Measurements from ENCODE around the gene AIF1.

The AIF1 gene

DNA sequence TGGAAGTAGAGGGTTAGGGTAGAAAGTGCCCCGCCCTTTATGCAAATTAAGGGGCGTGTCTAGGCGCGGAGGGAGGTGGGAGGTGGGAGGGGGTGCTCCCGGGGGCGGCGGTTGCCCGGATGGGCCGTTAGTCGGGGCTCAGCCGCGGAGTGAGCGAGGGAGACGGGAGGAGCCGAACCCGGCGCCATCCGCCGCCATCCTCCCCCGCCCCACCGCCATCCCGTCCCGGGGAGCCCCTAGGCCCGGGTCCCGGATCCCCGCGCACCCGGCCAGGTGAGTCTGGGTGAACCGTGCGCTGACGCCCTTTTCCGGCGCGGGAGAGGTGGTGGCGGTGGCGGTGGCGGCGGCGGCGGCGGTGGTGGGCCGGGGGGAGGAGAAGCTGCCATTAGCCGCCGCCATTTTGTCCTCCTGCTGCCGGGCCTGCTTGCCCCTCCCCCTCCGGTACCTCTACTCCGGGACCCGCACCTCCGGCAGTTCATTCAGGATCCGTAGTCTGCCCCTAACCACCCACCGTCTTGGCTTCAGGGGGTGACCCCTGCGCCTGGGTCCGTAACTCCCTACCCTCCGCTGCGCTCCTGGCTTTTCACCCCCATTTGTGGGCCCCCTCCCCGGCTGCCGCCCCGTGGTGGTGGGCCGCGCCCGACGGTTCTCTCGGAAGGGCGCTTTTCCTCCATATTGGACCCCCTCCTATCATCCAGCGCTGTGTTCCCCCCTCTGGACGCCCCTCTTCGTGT lies 5.7 kb downstream of the AIF1 start, which contains the start of gene PRRC2A:
Gene PRRC2A, plus strand, starts transcription at position 130 of the 734 bp plus-strand sequence. CDS start 2,075 bp downstream, outside the sequence.
- DNase-seq (ENCODE audit: low read depth in 1 of 2, low spot score in 1 of 2), result peak; percentile 72 to 94

DNA sequence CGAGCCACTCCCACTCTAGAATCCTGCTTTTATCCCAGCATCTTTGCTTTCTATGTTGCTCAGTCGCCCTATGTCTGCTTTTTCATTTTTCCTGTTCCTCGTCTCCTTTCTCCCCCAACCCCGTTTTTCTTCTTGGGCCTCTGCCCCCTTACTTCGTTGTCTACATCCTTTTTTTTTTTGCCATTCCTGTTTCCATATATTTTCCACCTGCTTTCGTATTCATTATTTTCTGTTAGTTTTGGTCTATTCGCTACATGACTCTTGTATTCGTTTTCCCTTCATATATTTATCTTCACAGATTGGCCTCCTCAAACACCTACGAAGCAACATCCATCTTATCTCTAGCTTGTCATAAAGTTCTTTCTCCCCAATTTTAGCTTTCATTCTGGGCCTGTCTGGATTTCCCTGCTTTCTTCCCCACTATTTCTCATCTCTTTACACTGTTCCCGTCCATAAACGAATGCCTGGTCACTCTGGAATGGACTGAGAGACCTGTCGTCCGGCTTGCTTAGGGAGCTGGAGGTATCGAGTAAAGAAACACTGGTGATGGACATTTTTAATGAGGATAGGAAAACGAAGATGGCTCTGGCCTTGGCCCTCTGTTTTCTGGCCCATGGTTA lies 6.4 kb downstream of the AIF1 start:
- no peak for DNase-seq (ENCODE audit: low read depth in 1 of 2, low spot score in 1 of 2)

DNA sequence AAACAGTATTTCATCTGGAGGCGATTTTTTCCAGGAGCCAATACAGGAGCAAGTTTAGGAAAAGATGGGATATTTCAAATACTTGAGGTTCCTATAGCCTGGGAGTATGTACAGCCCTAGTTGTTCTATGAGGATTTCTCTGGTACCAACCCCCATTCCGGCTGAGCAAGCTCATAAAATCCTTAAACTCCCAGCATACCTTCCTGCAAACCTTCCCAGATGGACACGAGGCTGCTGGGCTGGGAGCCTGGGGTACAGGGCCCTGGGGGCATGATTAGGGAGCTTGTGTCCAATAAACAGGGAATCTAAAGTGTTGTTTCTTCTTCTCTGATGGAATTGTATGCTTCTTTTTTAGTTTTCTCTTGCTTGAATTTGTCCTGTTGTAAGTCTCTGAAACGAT lies 7.0 kb downstream of the AIF1 start:
- no peak for DNase-seq (ENCODE audit: low read depth in 1 of 2, low spot score in 1 of 2)

DNA sequence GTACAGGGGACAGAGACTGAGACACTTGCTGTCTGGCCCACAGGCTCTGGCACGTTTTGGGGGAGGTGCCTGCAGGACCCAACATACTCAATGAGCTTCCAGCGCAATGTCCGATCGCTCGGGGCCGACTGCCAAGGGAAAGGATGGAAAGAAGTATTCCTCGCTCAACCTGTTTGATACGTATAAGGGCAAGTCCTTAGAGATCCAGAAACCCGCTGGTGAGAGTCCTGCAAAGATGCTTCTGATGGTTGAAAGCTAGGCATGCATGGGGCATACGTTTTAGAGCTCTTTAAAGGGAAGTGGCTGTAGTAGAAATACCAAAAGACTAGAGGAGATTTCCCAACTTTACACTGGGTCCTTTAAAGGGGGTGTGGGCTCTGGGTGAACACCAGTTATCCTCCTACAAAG lies 7.7 kb downstream of the AIF1 start:
- no peak for DNase-seq (ENCODE audit: low read depth in 1 of 2, low spot score in 1 of 2)

DNA sequence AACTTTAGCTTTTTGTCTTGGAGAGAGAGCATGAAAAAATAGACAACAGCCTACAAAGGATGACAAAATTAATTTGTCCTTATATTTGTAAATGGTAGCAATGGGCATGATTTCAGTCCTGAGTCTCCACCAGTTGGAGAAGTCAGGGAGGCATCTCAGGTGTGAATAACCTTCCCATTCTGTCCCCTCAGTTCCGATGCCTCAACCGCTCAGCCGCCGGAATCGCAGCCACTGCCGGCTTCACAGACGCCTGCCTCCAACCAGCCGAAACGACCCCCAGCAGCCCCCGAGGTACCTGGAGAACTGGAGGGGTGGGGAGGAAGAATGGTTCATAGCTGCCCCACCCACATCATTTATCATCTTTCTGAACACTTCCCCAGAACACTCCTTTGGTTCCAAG lies 9.0 kb downstream of the AIF1 start:
- no peak for DNase-seq (ENCODE audit: low read depth in 1 of 2, low spot score in 1 of 2)

DNA sequence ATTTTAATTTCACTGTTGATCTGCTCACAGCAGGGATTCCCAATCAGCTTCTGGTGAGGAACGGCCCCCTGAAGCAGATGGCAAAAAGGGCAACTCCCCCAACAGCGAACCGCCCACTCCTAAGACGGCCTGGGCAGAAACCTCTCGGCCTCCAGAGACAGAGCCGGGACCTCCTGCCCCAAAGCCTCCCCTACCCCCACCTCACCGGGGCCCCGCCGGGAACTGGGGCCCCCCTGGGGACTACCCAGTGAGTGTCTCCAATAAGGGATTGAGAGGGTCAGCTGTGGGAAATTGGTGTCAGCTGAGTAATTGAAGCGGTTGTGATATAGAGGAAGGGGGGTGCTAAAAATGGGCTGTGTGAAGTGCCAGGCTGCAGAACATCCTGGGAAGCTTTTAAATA lies 11.9 kb downstream of the AIF1 start:
- no peak for DNase-seq (ENCODE audit: low read depth in 1 of 2, low spot score in 1 of 2)

DNA sequence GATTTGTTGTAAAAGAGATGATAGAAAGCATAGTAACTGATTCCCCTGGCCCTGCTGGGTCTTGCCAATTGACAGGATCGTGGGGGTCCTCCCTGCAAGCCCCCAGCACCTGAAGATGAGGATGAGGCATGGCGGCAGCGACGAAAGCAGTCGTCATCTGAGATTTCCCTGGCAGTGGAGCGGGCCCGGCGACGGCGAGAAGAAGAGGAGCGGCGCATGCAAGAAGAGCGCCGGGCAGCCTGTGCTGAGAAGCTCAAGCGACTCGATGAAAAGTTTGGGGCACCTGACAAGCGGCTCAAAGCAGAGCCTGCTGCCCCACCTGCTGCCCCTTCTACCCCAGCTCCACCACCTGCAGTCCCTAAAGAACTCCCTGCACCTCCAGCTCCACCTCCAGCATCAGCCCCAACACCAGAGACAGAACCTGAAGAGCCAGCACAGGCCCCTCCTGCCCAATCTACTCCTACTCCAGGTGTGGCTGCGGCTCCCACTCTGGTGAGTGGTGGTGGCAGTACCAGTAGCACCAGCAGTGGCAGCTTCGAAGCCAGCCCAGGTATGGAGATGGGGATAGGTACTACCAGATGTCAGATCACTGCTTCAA lies 12.8 kb downstream of the AIF1 start:
- DNase-seq (ENCODE audit: low read depth in 1 of 2, low spot score in 1 of 2), result no peak

DNA sequence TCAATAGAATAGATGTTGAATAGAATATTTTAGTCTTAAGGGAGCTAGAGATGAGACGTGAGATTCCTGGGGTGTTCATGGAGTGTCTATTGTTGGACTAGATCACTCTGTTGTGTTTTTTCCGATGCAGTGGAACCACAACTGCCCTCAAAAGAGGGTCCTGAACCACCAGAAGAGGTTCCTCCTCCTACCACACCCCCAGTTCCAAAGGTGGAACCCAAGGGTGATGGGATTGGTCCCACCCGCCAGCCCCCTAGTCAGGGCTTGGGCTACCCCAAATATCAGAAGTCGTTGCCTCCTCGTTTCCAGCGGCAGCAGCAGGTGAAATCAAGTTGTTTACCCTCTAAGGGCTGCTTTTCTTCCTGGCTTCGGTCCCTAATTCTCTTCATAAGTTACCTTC lies 14.0 kb downstream of the AIF1 start:
- no peak for DNase-seq (ENCODE audit: low read depth in 1 of 2, low spot score in 1 of 2)

DNA sequence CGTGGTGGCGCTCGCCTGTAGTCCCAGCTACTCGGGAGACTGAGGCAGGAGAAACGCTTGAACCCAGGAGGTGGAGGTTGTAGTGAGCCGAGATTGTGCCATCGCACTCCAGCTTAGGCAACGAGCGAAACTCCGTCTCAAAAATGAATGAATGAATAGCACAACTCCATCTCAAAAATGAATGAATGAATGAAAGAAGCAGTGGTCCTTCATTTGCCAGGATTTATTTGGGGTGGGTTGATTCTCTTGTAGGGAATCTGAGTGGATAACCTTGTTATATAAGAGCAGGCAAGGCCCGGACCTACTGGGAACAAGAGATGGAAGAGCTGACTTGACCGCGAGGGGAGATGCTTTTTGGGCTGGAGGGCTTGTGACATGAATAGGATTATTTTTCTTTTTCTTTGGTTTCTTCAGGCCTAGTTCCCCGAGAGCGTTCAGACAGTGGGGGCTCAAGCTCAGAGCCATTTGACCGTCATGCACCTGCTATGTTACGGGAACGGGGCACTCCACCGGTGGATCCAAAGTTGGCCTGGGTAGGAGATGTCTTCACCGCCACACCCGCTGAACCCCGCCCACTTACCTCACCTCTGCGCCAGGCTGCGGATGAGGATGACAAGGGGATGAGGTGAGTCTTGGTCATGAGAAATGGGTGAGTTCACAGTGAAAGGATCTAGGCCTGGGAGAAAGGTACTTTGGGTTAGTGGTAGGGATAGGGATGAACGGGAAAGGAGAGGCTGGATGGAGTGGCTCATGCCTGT lies 15.3 kb downstream of the AIF1 start:
- no peak for DNase-seq (ENCODE audit: low read depth in 1 of 2, low spot score in 1 of 2)

DNA sequence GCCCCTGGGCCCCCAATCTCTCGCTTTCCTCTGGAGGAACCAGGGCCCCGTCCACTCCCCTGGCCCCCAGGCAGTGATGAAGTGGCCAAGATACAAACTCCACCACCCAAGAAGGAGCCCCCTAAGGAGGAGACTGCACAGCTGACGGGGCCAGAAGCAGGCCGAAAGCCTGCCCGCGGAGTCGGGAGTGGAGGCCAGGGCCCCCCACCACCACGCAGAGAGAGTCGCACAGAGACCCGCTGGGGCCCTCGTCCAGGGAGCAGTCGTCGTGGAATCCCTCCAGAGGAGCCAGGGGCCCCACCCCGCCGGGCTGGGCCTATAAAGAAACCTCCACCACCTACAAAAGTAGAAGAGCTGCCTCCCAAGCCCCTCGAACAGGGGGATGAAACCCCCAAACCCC lies 16.2 kb downstream of the AIF1 start:
- DNase-seq (ENCODE audit: low read depth in 1 of 2, low spot score in 1 of 2), result no peak

DNA sequence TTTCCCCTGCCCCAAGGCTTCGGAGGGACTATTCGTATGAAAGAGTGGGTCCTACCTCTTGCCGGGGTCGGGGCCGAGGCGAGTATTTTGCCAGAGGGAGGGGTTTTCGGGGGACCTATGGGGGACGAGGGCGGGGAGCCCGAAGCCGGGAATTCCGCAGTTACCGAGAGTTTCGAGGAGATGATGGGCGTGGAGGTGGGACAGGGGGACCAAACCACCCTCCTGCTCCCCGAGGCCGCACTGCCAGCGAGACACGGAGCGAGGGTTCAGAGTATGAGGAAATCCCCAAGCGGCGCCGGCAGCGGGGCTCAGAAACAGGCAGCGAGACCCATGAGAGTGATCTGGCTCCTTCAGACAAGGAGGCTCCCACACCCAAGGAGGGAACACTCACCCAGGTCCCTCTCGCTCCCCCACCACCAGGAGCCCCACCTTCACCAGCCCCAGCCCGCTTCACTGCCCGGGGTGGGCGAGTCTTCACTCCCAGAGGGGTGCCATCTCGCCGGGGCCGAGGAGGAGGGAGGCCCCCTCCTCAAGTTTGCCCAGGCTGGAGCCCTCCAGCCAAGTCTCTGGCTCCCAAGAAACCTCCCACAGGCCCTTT lies 16.7 kb downstream of the AIF1 start:
- DNase-seq (ENCODE audit: low read depth in 1 of 2, low spot score in 1 of 2), result no peak

DNA sequence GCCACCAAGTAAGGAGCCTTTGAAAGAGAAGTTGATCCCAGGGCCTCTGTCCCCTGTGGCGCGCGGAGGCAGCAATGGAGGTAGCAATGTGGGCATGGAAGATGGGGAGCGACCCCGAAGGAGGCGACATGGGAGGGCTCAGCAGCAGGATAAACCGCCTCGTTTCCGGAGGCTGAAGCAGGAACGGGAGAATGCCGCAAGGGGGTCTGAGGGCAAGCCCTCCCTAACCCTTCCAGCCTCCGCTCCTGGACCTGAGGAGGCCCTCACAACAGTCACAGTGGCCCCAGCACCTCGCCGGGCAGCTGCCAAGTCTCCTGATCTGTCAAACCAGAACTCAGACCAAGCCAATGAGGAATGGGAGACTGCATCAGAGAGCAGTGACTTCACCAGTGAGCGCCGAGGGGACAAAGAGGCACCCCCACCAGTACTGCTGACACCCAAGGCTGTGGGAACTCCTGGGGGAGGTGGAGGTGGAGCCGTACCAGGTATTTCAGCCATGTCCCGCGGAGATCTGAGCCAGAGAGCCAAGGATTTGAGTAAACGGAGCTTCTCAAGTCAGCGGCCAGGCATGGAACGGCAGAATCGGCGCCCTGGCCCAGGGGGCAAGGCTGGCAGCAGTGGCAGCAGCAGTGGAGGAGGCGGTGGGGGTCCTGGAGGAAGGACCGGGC lies 17.4 kb downstream of the AIF1 start:
- DNase-seq (ENCODE audit: low read depth in 1 of 2, low spot score in 1 of 2), result no peak

DNA sequence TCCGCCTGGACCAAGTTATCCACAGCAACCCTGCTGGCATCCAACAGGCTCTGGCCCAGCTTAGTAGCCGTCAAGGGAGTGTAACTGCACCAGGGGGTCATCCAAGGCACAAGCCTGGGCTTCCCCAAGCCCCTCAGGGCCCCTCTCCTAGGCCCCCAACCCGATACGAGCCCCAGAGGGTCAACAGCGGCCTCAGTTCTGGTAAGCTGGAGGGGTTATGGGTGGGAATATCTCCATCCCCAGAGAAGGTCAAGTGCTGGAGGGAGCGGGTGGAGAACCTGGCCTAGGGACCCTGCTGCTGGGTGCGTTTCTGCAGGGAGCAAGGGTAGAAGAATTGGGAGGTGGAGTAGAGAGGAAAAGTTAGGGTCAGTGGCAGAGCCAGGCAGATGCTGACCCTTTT lies 18.4 kb downstream of the AIF1 start:
- DNase-seq (ENCODE audit: low read depth in 1 of 2, low spot score in 1 of 2), result no peak

DNA sequence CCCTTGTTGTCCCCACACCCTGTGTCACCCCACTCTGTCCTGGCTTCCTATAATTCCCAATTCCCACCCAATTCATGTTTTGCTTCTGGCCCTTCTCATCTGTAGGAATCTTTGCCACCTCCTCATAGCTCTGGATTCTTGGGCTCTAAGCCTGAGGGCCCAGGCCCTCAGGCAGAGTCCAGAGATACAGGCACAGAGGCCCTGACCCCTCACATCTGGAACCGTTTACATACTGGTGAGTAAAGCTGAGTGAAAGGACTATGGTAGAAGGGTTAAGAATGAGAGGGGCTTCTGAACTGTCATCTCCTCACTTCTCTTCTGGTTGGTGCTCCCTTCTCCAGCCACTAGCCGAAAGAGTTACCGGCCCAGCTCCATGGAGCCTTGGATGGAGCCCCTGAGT lies 19.1 kb downstream of the AIF1 start:
- no peak for DNase-seq (ENCODE audit: low read depth in 1 of 2, low spot score in 1 of 2)

DNA sequence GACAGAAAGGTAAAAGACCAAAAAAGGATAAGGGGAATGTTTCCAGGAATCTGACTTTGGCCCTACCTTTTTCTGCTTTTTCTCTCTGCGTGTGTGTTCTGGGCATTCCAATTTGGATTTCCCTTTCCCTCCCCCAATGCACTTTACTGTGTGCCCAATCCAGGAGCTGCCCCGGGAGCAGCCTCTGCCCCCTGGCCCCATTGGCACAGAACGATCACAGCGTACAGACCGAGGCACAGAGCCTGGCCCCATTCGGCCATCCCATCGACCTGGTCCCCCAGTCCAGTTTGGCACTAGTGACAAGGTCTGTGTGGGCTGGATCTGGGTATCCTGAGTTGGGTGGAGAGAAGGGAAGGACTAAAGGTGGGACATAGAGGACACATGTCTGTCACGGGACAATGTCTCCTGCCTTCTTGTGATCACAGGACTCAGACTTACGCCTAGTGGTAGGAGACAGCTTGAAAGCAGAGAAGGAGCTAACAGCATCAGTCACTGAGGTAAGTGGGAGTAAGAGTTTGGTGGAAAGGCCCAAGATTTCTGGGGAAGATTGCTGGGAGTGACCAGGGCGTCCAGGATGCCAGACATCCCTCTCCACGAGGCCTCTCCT lies 20.0 kb downstream of the AIF1 start:
- DNase-seq (ENCODE audit: low read depth in 1 of 2, low spot score in 1 of 2), result no peak

DNA sequence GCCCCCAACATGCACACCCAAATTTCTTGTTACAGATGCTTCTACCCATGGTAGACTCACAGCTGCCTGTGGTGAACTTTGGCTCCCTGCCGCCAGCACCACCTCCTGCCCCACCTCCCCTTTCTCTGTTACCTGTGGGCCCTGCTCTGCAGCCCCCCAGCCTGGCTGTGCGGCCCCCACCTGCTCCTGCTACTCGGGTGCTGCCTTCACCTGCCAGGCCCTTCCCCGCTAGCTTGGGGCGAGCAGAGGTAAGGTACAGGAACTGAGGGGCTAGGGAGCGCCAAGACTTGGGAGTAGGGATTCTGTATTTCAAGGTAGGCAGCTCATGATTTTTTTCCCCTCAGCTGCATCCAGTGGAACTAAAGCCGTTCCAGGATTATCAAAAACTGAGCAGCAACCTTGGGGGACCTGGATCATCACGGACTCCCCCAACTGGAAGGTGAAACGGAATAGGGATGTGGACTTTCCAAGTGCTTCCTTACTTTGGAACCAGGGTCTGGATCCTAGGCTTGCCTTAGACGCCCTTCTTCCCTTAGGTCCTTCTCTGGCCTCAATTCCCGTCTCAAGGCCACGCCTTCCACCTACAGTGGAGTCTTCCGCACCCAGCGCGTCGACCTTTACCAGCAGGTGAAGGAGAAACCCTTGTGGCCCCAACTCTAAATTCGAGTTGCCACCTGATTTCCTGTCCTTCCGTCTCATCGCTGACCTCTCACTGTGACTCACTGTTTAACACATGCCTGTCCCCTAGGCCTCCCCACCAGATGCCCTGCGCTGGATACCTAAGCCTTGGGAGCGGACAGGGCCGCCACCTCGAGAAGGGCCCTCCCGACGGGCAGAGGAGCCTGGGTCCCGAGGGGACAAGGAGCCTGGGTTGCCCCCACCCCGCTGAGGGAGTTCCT lies 21.9 kb downstream of the AIF1 start:
- no peak for DNase-seq (ENCODE audit: low read depth in 1 of 2, low spot score in 1 of 2)

DNA sequence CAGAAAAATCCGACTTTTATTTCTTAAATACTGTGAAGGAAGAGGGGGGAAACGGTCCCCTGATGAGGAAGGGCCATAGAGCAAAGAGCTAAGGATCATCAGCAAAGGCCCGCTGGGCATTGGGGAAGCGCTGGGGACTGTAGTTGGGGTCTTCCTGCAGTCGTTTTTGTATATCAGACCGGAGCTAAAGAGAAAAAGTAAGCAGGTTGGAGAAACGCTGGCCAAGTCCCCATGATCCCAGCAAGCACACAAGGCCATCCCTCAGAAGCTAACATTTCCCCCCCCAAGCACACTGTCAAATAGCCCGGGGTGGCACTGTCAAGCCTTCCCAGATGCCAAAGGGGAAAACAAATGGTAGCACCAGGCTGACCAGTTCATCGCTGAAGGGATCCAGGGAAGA lies 24.0 kb downstream of the AIF1 start:
- DNase-seq (ENCODE audit: low read depth in 1 of 2, low spot score in 1 of 2), result no peak

DNA sequence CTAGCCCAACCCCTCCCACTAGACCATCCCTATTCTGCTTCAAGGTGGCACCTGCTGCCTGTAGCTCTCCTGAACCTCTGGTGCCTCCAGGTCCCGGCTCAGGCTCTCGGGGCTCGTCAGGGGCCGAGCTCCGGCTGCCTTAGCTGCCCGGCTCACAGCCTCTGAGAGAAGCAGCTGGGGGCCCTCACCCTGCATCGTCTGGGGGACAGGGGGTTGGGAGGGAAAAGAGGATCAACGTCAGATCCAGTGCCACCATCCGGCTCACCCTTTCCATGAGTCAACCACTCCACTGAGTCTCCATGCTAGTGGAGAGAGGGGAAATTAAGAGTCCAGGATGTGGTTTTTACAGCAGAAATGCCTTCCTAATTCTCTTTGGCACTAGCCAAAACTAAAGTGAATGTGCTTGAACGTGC lies 24.4 kb downstream of the AIF1 start:
- no peak for DNase-seq (ENCODE audit: low read depth in 1 of 2, low spot score in 1 of 2)

DNA sequence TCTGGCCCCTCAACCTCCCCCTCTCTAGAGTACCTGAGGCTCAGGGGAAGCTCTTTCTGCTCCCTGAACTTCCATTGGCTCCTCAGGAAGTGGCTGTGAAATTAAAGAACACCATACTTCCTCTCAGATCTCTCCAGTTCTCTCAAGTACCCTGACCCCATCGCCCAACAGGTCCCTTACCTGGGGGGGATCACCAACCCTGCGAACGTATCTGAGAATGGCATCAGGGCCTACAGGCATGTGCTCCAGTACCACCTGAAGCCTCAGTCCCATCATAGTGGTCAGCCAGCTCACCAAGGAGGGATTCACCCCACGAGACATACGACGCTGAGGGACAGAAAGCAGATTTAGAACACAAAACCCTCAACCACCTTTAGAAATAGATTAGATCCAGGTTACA lies 25.6 kb downstream of the AIF1 start:
- no peak for DNase-seq (ENCODE audit: low read depth in 1 of 2, low spot score in 1 of 2)

Data from activated CD4-positive, alpha-beta T cell treated with anti-CD3 and anti-CD28 coated beads, Interleukin-2, amount 50 U/mL, for 24 hours (primary cell).